Gastroesophageal sphincter (tissue), 4 donors: Measurements from ENCODE around the gene LYPD1. TPM values are rescaled to one million over a fixed set of nuclear protein-coding genes. Genes with fewer than 3 reads are reported as not detected.

Source experiments
- ATAC-seq: fragments of 150-250 bp; one replicate; pipeline ENCODE4 v1.9.1; 2016; ENCODE audit warnings: mild to moderate bottlenecking, moderate library complexity
- H3K27ac ChIP-seq, 4 donors: fragments of 200-600 bp; sonication (generic) in 3 of 4; 1 replicate in 3 of 4; 2 replicates in 1 of 4; pipeline ENCODE4 v1.5.1; 2016 to 2019
- H3K27me3 ChIP-seq: fragments of 200-600 bp; sonication (generic); one replicate; pipeline ENCODE4 v1.5.1; 2019
- H3K36me3 ChIP-seq, 2 donors: fragments of 200-600 bp; sonication (generic); one replicate each; pipeline ENCODE4 v1.5.1; 2019; ENCODE audit warnings: control low read depth in 1 of 2
- H3K4me1 ChIP-seq, 3 donors: fragments of 200-600 bp; sonication (generic); 1 replicate in 2 of 3; 2 replicates in 1 of 3; pipeline ENCODE4 v1.5.1; 2016 to 2019; ENCODE audit warnings: control low read depth in 2 of 3
- H3K4me3 ChIP-seq, 2 donors: fragments of 200-600 bp; sonication (generic); one replicate each; pipeline ENCODE4 v1.5.1; 2019; ENCODE audit warnings: mild to moderate bottlenecking in 1 of 2, moderate library complexity in 1 of 2
- H3K9me3 ChIP-seq, 3 donors: fragments of 200-600 bp; sonication (generic); one replicate each; pipeline ENCODE4 v1.5.1; 2017 to 2019; ENCODE audit warnings: control low read depth in 2 of 3
- EP300 ChIP-seq: sonication (generic); formaldehyde crosslinking; IDR thresholded peaks from one replicate; pipeline ENCODE4 v1.6.1; 2017; ENCODE audit warnings: antibody characterized with exemption, mild to moderate bottlenecking
- POLR2A ChIP-seq, 2 donors: fragments of 450-650 bp; IDR thresholded peaks; one replicate each; pipeline ENCODE4 v1.6.1; 2017; ENCODE audit warnings: antibody characterized with exemption in 2 of 2, mild to moderate bottlenecking in 2 of 2, moderate library complexity in 1 of 2
- POLR2AphosphoS5 ChIP-seq: sonication (generic); formaldehyde crosslinking; IDR thresholded peaks from one replicate; pipeline ENCODE4 v1.6.1; 2017; ENCODE audit warnings: antibody characterized with exemption
- WGBS, 2 donors: methylation state at CpG; one replicate each; pipeline ENCODE4 v1.1.5; 2018; ENCODE audit warnings: low coverage in 1 of 2; 5-methylcytosine and 5-hydroxymethylcytosine counted together
- total RNA-seq, 4 donors: library from RNA; depleted of rRNA; stranded (reverse); fragments of >200 nt; gene quantifications; one replicate each; pipeline ENCODE4 v1.1.0, GENCODE V29; 2016
- TF ChIP-seq, protein P1 (sequence below), 4 experiments: fragments of 200-600 bp in 2 of 4; fragments of 450-650 bp in 2 of 4; sonication (generic) in 1 of 4; IDR thresholded peaks; one replicate each; pipeline ENCODE4 v1.5.1; 2017 to 2019; ENCODE audit warnings: antibody characterized with exemption in 4 of 4, mild to moderate bottlenecking in 2 of 4, moderate library complexity in 2 of 4

LYPD1 gene
- total RNA-seq, 4 donors from 2014 or later: 0.62 to 4.2 (median 1.1) TPM; not detected in 1

GRCh38 chr2:132691556-132691955 is 21.6 kb upstream of the LYPD1 start:
- H3K4me1 ChIP-seq: no peaks in the 10 kb centered on the region
- no peaks in the 10 kb centered on the region for H3K27me3 ChIP-seq
- no peak for TF ChIP-seq POLR2A (IDR thresholded peaks at IDR 0.05)
- no peak for TF ChIP-seq EP300
- TF ChIP-seq, protein P1, sequence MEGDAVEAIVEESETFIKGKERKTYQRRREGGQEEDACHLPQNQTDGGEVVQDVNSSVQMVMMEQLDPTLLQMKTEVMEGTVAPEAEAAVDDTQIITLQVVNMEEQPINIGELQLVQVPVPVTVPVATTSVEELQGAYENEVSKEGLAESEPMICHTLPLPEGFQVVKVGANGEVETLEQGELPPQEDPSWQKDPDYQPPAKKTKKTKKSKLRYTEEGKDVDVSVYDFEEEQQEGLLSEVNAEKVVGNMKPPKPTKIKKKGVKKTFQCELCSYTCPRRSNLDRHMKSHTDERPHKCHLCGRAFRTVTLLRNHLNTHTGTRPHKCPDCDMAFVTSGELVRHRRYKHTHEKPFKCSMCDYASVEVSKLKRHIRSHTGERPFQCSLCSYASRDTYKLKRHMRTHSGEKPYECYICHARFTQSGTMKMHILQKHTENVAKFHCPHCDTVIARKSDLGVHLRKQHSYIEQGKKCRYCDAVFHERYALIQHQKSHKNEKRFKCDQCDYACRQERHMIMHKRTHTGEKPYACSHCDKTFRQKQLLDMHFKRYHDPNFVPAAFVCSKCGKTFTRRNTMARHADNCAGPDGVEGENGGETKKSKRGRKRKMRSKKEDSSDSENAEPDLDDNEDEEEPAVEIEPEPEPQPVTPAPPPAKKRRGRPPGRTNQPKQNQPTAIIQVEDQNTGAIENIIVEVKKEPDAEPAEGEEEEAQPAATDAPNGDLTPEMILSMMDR (IDR thresholded peaks at IDR 0.05): no peak
- TF ChIP-seq POLR2AphosphoS5: no peak
- no peak for ATAC-seq
- H3K27ac ChIP-seq: no peak overlapping the region
- H3K36me3 ChIP-seq: no peaks in the 10 kb centered on the region
- no peak overlapping the region for H3K4me3 ChIP-seq
- 84 to 90% methylated on average over 4 of the region's 4 CpGs for WGBS, 2 donors
- H3K9me3 ChIP-seq: no peaks in the 10 kb centered on the region

DNA sequence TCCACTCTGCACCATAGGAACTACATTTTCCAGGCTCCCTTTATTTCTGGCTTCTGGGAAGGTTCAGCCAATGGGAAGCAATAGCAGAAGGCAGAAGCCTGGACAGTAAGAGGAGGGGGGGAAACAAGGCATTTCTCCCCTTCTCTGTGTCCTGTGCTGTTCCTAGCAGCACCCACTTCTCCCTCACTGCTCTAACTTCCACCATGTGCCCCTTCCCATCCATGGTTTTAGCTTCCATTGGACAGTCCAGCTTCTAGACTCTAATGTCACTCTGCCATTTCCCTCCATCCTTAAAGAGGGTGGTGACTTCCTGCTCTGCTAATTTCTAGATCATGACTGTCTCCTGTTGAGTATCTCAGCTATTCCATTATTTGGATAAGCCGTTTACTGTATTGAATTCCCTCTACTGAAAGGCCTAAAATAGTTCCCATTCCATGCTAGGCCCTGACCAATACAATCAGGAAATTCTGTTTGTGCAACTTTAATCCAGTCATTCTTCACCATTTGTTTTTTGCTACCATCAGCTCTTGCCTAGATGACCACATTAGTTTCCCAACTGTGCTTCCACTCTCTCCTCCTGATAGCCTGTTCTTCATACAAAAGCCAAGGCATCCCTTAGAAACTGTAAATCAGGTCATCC is 20.8 kb upstream of the LYPD1 start:
- Histone ChIP-seq H3K4me3 (no peak overlapping the region), H3K36me3 (no peaks in the 10 kb centered on the region), H3K27me3 (no peaks in the 10 kb centered on the region), H3K27ac (no peak overlapping the region), H3K9me3 (no peaks in the 10 kb centered on the region), H3K4me1 (no peaks in the 10 kb centered on the region)
- WGBS, 2 donors: 63 to 82% methylated on average over 1 of the region's 1 CpG
- TF ChIP-seq EP300: no peak
- no peak for ATAC-seq

DNA sequence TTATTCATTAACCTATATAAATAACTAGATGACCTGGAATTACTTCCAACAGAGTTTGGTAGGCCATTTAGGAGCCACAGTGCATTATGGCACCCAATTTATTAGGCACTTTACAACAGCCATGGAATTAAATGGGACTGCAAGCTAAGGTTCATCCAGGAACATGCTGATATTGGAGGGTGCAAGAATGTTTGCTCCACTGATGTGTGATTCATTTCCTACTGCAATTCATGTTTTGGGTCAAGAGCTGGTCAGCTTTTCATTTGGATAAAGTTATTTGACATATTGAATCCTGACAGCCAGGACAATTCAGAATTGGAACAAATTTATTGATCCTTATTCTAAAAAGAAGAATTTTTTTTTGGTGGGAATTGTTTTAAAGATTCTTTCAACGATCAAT is 11.8 kb upstream of the LYPD1 start:
- Histone ChIP-seq H3K4me3 (no peak overlapping the region), H3K27ac (no peak overlapping the region), H3K36me3 (no peaks in the 10 kb centered on the region), H3K27me3 (peaks cover 10% of the 10 kb centered on the region), H3K9me3 (no peaks in the 10 kb centered on the region), H3K4me1 (no peaks in the 10 kb centered on the region)
- WGBS, 2 donors: 85 to 92% methylated on average over 1 of the region's 1 CpG
- TF ChIP-seq POLR2AphosphoS5 (no peak), POLR2A (IDR thresholded peaks at IDR 0.05) (no peak)
- TF ChIP-seq, protein P1 (IDR thresholded peaks at IDR 0.05): no peak
- no peak for ATAC-seq

DNA sequence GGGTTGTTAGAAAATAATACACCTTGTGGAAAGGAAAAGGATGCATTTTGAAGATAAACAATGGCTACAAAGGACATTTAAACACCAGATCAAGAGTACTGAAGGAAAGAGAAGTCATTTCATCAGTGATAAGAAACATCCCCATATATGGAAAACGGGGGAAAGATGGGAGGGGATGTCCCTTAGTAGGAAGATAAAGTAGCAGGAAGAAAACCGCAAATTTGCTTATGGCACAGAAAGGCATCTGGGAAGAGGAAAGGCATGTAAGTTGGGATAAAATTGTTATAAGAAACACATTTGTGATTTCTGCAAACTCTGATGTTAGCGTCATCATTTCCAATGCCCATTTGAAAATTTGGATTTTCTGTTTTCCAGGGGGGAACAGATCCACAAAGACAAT is 10.5 kb upstream of the LYPD1 start:
- H3K9me3 ChIP-seq: no peaks in the 10 kb centered on the region
- no peak for ATAC-seq
- H3K27ac ChIP-seq: no peak overlapping the region
- H3K27me3 ChIP-seq: peaks cover 10% of the 10 kb centered on the region
- H3K4me1 ChIP-seq: no peaks in the 10 kb centered on the region
- H3K4me3 ChIP-seq: no peak overlapping the region
- no peaks in the 10 kb centered on the region for H3K36me3 ChIP-seq
- WGBS, 2 donors: 68 to 100% methylated on average over 1 to 3 of the region's 3 CpGs
- TF ChIP-seq POLR2AphosphoS5: no peak
- no peak for TF ChIP-seq POLR2A (IDR thresholded peaks at IDR 0.05)
- TF ChIP-seq, protein P1 (IDR thresholded peaks at IDR 0.05): no peak
- TF ChIP-seq EP300: no peak

DNA sequence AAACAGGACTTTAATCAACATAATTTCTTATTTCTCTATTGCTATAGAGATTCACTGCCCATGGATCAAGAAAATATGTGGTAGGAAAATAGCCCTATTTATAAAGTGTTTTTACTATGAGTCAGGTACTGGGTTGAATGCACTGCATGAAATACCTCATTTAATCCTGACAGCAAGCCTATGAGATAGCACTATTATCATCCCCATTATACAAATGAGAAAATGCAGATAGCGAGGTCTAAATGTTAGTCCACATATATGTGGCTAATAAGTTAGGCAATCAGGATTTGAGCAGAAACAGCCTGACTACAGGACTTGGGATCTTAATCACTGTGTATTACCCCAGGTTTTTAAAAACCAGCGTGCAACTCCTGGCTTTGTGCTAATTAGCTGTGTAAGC is 8.5 kb upstream of the LYPD1 start:
- no peak for ATAC-seq

More for the DNA sequence above, 8.5 kb upstream of the LYPD1 start:
- no peak overlapping the region for H3K4me3 ChIP-seq
- H3K4me1 ChIP-seq: no peaks in the 10 kb centered on the region
- peaks cover 16% of the 10 kb centered on the region for H3K27me3 ChIP-seq
- TF ChIP-seq, protein P1 (IDR thresholded peaks at IDR 0.05): no peak
- TF ChIP-seq POLR2A (IDR thresholded peaks at IDR 0.05): no peak
- TF ChIP-seq POLR2AphosphoS5: no peak
- no peak for TF ChIP-seq EP300
- H3K9me3 ChIP-seq: no peaks in the 10 kb centered on the region
- WGBS, 2 donors: 92% methylated on average over 2 of the region's 2 CpGs; no CpG with 5 or more reads in 1 of the 2 donors
- H3K27ac ChIP-seq: no peak overlapping the region
- no peaks in the 10 kb centered on the region for H3K36me3 ChIP-seq
